ENCODE results near the gene TMEM235.

Gene TMEM235

DNA sequence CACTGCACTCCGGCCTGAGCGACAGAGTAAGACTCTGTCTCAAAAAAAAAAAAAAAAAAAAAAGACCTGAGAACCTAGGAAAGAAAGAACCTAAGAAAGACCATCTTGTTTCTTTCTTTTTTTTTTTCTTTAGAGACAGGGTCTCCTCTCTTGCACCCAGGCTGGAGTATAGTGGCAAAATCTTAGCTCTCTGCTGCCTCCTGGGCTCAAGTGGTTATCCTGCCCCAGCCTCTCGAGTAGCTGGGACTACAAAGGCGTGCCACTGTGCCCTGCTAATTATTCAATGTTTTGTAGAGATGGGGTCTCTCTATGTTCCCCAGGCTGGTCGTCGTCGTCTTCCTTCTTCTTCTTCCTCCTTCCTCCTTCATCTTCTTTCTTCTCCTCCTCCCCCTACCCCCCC is 25.1 kb upstream of the TMEM235 start:
- ChIA-PET POLR2A (interaction anchor here (1.1 kb wide), 1 partner anchor 8 kb away, joined by 4 read pairs; no protein-coding TSS in a partner anchor), CTCF (interaction anchor here (1.1 kb wide), 2 partner anchors 30 to 78 kb away, joined by 3 to 4 read pairs; no protein-coding TSS in a partner anchor)
- no peak for TF ChIP-seq FOXK2 (IDR thresholded peaks at IDR 0.05)
- TF ChIP-seq SP1 (IDR thresholded peaks at IDR 0.05): no peak
- no peak for TF ChIP-seq HDGF (IDR thresholded peaks at IDR 0.05; ENCODE audit: borderline replicate concordance)
- TF ChIP-seq FOXA1 (IDR thresholded peaks at IDR 0.05): no peak
- TF ChIP-seq BHLHE40 (IDR thresholded peaks at IDR 0.05; ENCODE audit: borderline replicate concordance): no peak
- TF ChIP-seq CTBP1 (IDR thresholded peaks at IDR 0.05; ENCODE audit: borderline replicate concordance): no peak
- TF ChIP-seq ARNT (IDR thresholded peaks at IDR 0.05): no peak
- TF ChIP-seq ZNF384 (IDR thresholded peaks at IDR 0.05): no peak
- TF ChIP-seq ELF4 (IDR thresholded peaks at IDR 0.05): no peak
- TF ChIP-seq SUZ12 (IDR thresholded peaks at IDR 0.05): no peak
- TF ChIP-seq LEF1 (IDR thresholded peaks at IDR 0.05; ENCODE audit: borderline replicate concordance): no peak
- TF ChIP-seq L3MBTL2 (conservative IDR thresholded peaks at IDR 0.05): no peak
- no peak for TF ChIP-seq FOXM1 (IDR thresholded peaks at IDR 0.05; ENCODE audit: borderline replicate concordance)
- TF ChIP-seq NFRKB (IDR thresholded peaks at IDR 0.05): no peak
- TF ChIP-seq PKNOX1 (IDR thresholded peaks at IDR 0.05): no peak
- TF ChIP-seq TARDBP (IDR thresholded peaks at IDR 0.05): no peak
- no peak for DNase-seq (ENCODE audit: extremely low spot score)

DNA sequence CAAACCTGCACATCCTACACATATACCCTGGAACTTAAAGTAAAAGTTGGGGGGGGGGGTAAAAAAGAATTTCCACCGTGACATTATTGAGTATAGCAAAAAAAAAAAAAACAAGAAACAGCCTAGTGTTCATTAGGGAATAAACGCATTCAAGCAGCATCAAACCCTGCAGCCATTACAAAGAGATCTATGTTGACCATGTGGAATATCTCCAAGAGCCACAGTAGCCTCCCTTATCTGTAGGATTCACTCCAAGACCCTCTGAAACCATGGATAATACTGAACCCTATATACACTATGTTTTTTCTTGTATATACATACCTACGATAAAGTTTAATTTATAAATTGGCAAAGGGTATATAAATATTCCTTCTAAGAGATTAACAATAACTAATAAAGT is 22.9 kb upstream of the TMEM235 start:
- ChIA-PET CTCF (no interaction called here), POLR2A (no interaction called here)
- no peak for TF ChIP-seq FOXK2 (IDR thresholded peaks at IDR 0.05)
- no peak for TF ChIP-seq LEF1 (IDR thresholded peaks at IDR 0.05; ENCODE audit: borderline replicate concordance)
- no peak for TF ChIP-seq ZNF384 (IDR thresholded peaks at IDR 0.05)
- no peak for TF ChIP-seq ELF4 (IDR thresholded peaks at IDR 0.05)
- no peak for TF ChIP-seq NFRKB (IDR thresholded peaks at IDR 0.05)
- no peak for TF ChIP-seq SP1 (IDR thresholded peaks at IDR 0.05)
- TF ChIP-seq PKNOX1 (IDR thresholded peaks at IDR 0.05): no peak
- no peak for TF ChIP-seq FOXM1 (IDR thresholded peaks at IDR 0.05; ENCODE audit: borderline replicate concordance)
- TF ChIP-seq HDGF (IDR thresholded peaks at IDR 0.05; ENCODE audit: borderline replicate concordance): no peak
- no peak for TF ChIP-seq TARDBP (IDR thresholded peaks at IDR 0.05)
- no peak for TF ChIP-seq ARNT (IDR thresholded peaks at IDR 0.05)
- no peak for DNase-seq (ENCODE audit: extremely low spot score)

DNA sequence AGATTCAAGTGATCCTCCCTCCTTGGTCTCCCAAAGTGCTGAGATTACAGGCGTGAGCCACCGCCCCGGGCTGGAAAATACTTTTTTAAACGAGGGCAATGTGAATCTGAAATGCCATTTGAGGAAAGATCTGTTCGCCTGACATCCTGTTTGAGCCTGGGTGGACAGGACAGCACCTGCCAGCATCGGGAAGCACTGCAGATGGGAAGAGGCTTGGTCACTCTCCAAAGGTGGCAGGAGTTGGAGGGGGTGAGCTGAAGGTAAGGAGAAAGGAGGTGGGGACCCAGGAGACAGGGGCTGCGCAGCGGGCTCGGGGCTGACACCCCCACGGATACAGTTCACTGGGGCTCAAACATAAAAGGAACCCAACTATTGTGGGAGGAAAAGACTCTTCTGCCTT is 21.3 kb upstream of the TMEM235 start:
- no peak for DNase-seq (ENCODE audit: extremely low spot score)
- ChIA-PET CTCF (no interaction called here), POLR2A (no interaction called here)
- TF ChIP-seq TARDBP (IDR thresholded peaks at IDR 0.05) (no peak), L3MBTL2 (conservative IDR thresholded peaks at IDR 0.05) (no peak), ARNT (IDR thresholded peaks at IDR 0.05) (no peak), FOXM1 (IDR thresholded peaks at IDR 0.05; ENCODE audit: borderline replicate concordance) (no peak), PKNOX1 (IDR thresholded peaks at IDR 0.05) (no peak), SUZ12 (IDR thresholded peaks at IDR 0.05) (no peak), FOXA1 (IDR thresholded peaks at IDR 0.05) (no peak), BHLHE40 (IDR thresholded peaks at IDR 0.05; ENCODE audit: borderline replicate concordance) (no peak), NFRKB (IDR thresholded peaks at IDR 0.05) (no peak), LEF1 (IDR thresholded peaks at IDR 0.05; ENCODE audit: borderline replicate concordance) (no peak), ELF4 (IDR thresholded peaks at IDR 0.05) (no peak), FOXK2 (IDR thresholded peaks at IDR 0.05) (no peak), ZNF384 (IDR thresholded peaks at IDR 0.05) (no peak), CTBP1 (IDR thresholded peaks at IDR 0.05; ENCODE audit: borderline replicate concordance) (no peak), HDGF (IDR thresholded peaks at IDR 0.05; ENCODE audit: borderline replicate concordance) (no peak), SP1 (IDR thresholded peaks at IDR 0.05) (no peak)

GRCh38 chr17:78211032-78211431 is 20.4 kb upstream of the TMEM235 start:
- POLR2A ChIA-PET: no interaction called here
- DNase-seq (ENCODE audit: extremely low spot score): no peak
- TF ChIP-seq ELF4 (IDR thresholded peaks at IDR 0.05): no peak
- TF ChIP-seq FOXK2 (IDR thresholded peaks at IDR 0.05): no peak
- no peak for TF ChIP-seq ARNT (IDR thresholded peaks at IDR 0.05)
- no peak for TF ChIP-seq FOXM1 (IDR thresholded peaks at IDR 0.05; ENCODE audit: borderline replicate concordance)
- TF ChIP-seq SP1 (IDR thresholded peaks at IDR 0.05): no peak
- CTCF ChIA-PET: no interaction called here

- POLR2A ChIA-PET: interaction anchor here (0.6 to 2.4 kb wide), 10 partner anchors 8 to 118 kb away, joined by 3 to 26 read pairs (median 4); partner anchors contain the start of genes AFMID and TK1
- DNase-seq (ENCODE audit: extremely low spot score): peak; percentile 98
- CTCF ChIA-PET: interaction anchor here (0.8 to 1.3 kb wide), 3 partner anchors 27 to 231 kb away, joined by 3 to 4 read pairs (median 3); partner anchors contain the start of gene AFMID
- TF ChIP-seq SP1 (IDR thresholded peaks at IDR 0.05) (no peak), ARNT (IDR thresholded peaks at IDR 0.05) (no peak), FOXM1 (IDR thresholded peaks at IDR 0.05; ENCODE audit: borderline replicate concordance) (peak; percentile 94), ZNF384 (IDR thresholded peaks at IDR 0.05) (no peak), SUZ12 (IDR thresholded peaks at IDR 0.05) (no peak), L3MBTL2 (conservative IDR thresholded peaks at IDR 0.05) (peak; percentile 96), PKNOX1 (IDR thresholded peaks at IDR 0.05) (no peak), FOXA1 (IDR thresholded peaks at IDR 0.05) (no peak)
Measured at GRCh38 chr17:78214016-78214705, 17.3 kb upstream of the TMEM235 start, which contains the start of gene BIRC5. TSS of gene BIRC5 (plus strand) at chr17:78214253. CDS start at chr17:78214317, 64 bp downstream.
